KBM-7 (cell line): Measurements from ENCODE around the gene UNCX.
"Not testable (repeated sequence)": the region's sequence is repeated elsewhere in the genome, so short reads cannot be mapped to it uniquely, and the experiment has no call there.

ENCODE experiments used
- DNase-seq: peaks from one replicate; pipeline ENCODE4 v3.0.0-alpha.2; 2015
- in situ Hi-C: fragments of 300-500 bp; cut with MboI; formaldehyde crosslinking; loops from 2 replicates; pipeline ENCODE4 v1.14.3; 2020; ENCODE audit warnings: low sequenced_read_pairs, low pct_unique_long_range_greater_than_20kb, mixed read lengths

The UNCX gene

GRCh38 chr7:1252540-1253090 is 19.9 kb downstream of the UNCX start:
- in situ Hi-C loops: no loop called here

DNA sequence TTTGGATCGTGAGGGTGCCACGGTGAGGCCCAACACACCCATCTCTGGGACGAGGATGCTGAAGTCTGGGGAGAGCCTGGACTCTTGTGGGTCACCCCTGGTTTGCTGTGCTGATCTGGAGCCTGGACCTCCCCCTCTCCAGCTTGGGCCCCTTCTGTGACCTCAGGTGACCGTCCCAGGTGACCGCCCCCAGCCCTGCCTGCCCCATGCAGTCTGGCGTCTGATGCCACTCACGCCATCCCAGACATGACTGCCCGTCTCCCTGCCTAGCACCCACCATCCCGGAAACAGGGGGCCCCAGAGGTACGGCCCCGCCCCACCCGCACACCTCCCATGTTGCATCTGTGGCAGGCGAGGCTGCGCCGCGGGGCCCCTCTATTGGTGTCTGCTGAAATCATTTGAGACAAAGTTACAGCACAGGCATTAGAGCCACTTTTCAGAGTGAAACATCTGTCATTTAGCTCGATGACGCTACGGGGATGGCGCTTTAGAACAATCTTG is 21.1 kb downstream of the UNCX start:
- in situ Hi-C loops: no loop called here
- no peak for DNase-seq

More at GRCh38 chr7:1252540-1253090, 19.9 kb downstream of the UNCX start:
- DNase-seq: no peak

GRCh38 chr7:1254281-1255079 is 21.8 kb downstream of the UNCX start:
- in situ Hi-C loops: no loop called here

GRCh38 chr7:1255080-1255816 is 22.6 kb downstream of the UNCX start:
- DNase-seq: no peak
- in situ Hi-C loops: no loop called here

More at GRCh38 chr7:1254281-1255079, 21.8 kb downstream of the UNCX start:
- DNase-seq: no peak

DNA sequence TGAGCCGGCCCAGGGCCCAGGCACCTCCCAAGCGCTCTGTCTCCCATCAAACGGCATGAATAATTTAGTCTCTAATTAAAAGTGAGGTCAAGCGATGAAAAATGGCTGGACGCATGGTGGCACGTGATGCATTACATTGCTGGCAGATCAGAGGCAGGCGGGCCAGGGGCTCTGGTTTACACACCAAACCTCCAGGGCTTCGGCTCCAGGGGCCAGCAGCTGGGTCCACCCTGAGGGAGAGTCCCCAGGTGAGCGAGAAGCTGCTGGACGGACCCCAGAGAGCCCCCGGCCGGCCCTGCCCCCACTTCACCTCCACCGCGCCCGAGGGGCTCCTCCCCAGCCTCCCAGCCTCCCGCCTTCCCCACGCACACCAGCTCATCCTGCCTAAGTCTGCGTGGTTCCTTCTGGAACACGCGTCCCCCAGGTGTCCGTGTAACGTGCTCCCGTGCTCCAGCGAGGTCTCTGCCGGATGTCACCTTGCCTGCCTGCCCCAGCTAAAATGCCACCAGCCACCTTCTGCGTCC is 23.2 kb downstream of the UNCX start:
- no peak for DNase-seq
- in situ Hi-C loops: no loop called here

DNA sequence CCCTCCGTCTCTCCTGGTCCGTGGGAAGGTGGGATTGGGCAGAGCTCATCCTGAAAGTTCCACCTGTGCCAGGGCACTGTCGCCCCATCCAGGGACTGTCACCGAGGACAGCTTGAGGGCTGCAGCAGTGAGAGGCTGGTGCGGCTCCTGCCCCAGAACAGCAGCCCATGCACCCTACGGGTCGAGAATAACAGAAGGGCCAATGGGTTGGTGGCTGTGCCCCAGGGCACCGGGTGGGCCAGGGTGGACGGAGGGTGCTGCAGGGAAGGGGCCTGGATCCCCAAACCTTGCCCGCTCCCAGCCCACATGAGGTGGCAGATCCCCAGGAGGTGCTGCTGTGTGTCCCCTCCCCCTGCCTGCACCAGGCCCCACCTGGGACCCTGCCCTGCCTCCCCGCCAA is 23.9 kb downstream of the UNCX start:
- no peak for DNase-seq
- in situ Hi-C loops: no loop called here

GRCh38 chr7:1257221-1257620 is 24.5 kb downstream of the UNCX start:
- no peak for DNase-seq

DNA sequence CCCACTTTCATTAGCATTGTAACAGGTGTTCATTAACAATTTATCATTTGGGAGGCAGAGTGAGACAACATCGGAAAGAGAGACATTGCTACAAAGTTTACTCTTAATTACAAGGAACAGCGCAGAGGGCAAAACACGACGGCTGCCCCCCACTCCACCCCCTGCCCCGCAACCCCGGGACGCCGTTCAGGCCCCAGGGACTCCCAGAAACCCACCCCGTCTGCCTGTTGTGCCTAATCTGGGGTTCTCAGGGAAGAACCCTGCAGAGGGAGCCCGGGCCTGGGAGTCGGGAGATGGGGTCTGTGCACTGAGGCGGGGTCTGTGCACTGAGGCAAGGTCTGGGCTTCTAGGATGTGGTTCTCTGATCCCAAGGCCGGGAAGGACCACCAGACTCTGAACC is 25.2 kb downstream of the UNCX start:
- in situ Hi-C loops: no loop called here
- DNase-seq: no peak

More at GRCh38 chr7:1257221-1257620, 24.5 kb downstream of the UNCX start:
- in situ Hi-C loops: no loop called here

DNA sequence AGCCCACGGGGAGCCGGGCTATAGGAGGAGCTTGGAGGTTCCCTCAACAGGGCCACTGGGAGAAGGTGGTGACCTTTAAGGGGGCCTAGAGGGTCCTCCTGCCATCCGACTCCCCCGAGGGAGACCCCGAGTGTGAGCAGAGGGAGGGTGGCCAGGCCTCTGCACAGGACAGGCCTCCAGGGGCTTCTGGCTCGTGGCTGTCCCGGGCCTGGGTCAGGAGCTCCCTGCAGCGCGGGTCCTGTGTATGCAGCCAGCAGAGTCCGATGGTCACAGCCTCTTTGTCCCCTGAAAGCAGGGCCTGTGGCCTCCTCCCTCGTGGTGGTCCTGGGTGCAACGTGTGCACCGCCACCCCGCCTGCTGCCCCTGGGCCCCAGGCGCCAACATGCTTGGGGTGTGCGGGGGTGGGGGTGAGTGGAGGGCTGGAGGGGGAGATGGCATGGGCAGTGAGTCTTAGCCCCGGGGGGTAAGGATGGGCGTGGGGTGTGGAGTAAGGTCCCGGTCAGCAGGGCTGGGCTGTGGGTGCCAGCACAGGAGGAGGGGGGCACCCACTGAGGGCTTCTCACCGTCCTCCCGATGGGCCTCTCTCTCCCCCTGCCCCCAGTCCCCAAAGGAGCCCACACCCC is 27.1 kb downstream of the UNCX start:
- no peak for DNase-seq
- in situ Hi-C loops: no loop called here

- in situ Hi-C loops: no loop called here
- no peak for DNase-seq
Observed at GRCh38 chr7:1260244-1260635, 27.6 kb downstream of the UNCX start.

DNA sequence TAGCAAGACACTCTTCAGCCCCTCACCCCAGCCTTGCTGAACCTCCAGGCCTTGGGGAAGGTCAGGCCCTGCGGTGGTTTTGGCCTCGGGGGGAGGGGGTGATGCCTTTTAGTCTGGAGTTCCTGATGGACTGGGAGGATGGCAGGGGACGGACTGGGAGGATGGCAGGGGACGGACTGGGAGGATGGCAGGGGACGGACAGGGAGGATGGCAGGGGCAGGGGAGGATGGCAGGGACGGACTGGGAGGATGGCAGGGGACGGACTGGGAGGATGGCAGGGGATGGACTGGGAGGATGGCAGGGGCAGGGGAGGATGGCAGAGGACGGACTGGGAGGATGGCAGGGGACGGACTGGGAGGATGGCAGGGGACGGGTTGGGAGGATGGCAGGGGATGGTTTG is 28.4 kb downstream of the UNCX start:
- DNase-seq, in situ Hi-C loops: not testable (repeated sequence)

GRCh38 chr7:1262441-1262840 is 29.8 kb downstream of the UNCX start:
- in situ Hi-C loops: no loop called here
- no peak for DNase-seq

DNA sequence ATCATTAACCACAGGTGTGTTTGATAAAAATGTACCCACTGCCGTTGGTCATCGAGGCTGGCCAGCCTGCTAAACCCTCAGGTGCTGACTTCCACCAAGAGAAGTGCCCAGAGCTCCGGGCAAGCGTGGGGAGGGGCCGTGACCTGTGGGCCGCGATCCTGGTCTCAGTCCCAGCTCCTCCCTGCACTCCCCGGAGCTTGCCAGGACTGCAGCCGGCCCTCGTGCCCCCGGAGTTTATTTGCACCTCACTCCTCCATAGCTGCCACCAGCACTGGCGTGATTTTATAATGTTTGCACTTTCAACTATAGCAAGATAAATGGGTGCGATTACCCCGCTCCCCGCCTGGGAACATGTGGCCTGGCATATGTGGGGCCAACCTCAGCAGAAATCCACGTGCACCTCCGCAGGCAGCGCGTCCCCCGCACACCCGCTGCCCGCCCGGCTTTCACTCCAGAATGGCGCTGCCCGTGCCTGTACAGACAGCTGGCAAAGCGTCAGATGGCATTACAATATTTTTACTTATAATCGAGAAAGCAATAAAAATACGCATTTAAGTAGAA is 30.8 kb downstream of the UNCX start:
- in situ Hi-C loops: no loop called here
- no peak for DNase-seq

DNA sequence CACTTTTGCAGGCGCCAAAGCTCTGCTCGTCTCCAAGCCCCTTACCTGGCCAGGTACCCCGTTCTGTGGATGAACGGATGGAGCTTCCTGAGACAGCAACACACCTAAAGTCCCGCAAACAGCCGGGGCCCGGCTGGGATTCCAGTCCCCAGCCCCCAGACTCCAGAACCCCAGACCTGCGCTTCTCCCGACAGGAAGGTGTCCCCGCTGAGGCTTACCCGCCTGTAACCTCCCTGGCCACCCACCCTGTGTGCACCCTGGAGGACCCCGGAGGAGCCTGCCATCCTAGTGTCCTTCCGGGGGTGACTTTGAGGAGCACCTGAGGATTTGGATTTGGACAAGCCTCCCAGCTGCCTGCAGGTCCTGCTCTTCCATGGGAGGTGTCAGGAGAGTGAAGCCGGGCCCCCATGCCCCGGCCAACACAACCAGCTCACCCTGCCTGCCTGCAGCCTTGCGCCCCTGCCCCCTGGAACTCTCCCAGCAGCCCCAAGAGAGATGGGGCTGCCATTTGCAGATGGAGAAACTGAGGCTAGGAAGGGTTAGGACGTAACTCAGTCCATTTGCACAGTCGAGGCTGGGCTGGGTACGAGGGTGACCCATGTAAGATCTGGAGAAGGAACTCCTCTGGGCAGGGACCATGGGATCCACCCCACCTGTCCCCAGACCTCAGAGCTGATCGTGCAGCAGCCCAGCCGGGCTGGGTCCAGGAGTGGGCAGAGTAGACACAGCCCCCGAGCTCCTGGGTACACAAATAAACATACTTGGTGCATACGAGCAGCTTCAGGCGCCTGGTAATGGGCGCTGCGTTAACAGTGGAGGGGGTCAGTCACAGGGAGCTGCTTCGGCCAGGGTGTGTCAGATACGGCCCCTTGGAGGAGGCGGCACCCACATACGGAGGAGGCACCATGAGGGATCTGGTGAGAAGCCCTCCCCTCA is 31.9 kb downstream of the UNCX start:
- in situ Hi-C loops: no loop called here
- DNase-seq: no peak

DNA sequence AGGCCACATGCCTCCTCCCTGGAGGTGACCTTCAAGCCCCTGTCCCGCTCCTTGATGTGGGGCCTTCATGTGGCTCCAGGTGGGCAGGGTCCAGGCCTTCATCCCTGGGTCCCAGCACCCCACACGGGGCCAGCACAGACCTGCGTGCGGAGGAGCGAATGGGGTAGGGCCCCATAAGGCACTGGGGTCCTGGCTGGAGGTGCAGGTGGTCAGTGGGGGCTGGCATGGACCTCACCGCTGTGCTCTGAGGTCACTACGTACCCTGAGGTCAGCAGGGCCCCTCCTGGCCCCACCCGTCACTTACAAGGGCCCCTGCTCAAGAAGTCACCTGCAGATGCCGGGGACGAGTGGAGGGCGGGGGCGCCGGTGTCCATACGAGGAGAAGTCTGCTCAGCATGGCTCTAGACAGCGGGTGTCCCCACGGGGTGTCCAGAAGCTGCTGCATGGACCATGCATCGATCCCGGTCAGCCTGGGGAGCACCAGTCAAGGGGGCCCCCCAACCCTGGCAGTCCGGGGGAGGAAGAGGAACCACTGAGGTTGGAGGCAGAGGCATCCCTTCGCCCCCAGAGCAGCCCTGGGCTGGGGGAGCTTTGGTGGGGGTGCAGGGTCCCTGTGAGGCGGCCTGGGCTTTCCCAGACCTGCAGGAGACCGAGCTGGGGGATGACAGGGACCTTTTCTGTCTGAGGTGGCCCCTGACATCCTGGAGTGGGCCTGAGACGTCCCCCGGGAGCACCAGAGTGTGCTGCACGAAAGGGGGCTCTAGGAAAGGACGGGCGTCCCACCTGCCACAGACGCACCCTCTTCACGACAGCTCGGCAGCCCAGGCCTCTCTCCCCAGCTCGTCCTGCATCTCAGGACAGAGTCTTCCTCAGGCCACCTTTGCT is 34.6 kb downstream of the UNCX start:
- no peak for DNase-seq
- in situ Hi-C loops: no loop called here

GRCh38 chr7:1268076-1268815 is 35.6 kb downstream of the UNCX start:
- in situ Hi-C loops: no loop called here
- DNase-seq: no peak

GRCh38 chr7:1268866-1269265 is 36.2 kb downstream of the UNCX start:
- in situ Hi-C loops: no loop called here
- no peak for DNase-seq
